GM18517 (cell line): ENCODE results near the gene CGNL1.

Experiments used
- ATAC-seq: cut with Tn5 transposase; IDR thresholded peaks from one replicate; pipeline ENCODE4 v1.9.1; 2021; ENCODE audit warnings: mild to moderate bottlenecking, moderate library complexity; ENCODE audit not compliant: unreplicated experiment

Gene CGNL1

GRCh38 chr15:57518779-57519405 is 142.6 kb downstream of the CGNL1 start:
- ATAC-seq: no peak

- ATAC-seq: no peak
Measured at GRCh38 chr15:57519806-57520205, 143.5 kb downstream of the CGNL1 start.

GRCh38 chr15:57521503-57521902 is 145.2 kb downstream of the CGNL1 start:
- ATAC-seq: no peak

DNA sequence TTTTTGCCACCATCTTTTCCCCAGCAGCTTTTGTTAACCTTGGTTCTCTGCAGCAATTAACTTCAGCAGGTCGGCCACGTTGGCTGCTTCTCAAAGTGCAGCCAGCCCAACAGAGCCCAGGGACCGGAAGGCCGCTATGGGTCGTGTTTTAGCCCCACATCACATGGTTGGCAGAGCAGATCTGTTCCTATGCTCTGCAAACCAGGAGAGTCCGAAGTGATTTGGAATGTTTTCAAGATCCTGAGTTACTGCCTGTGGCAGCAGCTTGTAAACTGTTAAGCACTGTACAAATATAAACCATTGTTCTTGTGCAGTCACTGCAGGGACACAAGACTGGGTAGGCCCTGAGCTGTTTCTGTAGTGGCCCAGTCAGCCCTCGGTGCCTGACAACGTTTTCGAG is 145.8 kb downstream of the CGNL1 start:
- no peak for ATAC-seq

GRCh38 chr15:57525581-57525980 is 149.3 kb downstream of the CGNL1 start:
- no peak for ATAC-seq

GRCh38 chr15:57526076-57526475 is 149.8 kb downstream of the CGNL1 start:
- ATAC-seq: no peak

DNA sequence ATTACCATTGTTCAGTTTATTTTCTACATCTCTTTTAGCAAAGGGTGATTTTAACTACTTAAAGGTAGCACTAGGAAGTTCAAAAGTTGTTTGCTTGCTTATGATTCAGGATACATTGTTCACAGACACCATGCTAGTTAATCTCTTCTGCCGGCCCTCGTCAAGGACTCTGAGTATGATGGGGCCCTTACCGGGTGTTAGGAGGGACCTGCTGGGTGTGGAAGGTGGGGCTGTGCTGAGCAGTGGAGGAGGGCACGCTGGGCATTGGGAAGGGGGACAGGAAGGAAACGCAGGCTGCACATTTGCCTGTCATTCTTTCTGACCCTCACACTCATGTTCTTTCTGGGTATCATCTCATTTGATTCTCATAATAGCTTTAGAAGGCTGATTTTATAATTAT is 150.3 kb downstream of the CGNL1 start:
- ATAC-seq: no peak

GRCh38 chr15:57527382-57528091 is 151.2 kb downstream of the CGNL1 start:
- peak; percentile 66 for ATAC-seq

GRCh38 chr15:57528940-57529565 is 152.7 kb downstream of the CGNL1 start:
- no peak for ATAC-seq

DNA sequence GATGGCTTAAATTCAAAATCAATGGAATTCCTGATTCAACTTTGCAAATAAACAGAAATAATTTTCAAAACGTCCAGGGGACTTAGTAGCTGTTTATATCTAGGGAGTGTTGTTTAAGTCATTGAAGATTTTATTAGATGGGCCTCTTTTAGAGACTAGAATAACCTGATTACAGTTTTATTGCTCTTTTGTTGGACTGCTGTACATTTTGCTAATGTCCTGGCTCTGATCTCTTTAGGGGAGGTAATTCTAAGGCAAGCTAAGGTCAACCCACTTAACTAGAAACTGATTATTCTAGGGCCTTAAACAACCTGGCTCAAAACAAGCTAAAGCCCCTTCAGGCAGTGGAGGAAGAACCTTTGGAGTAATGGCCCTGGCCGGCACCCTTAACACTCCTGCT is 153.4 kb downstream of the CGNL1 start:
- no peak for ATAC-seq

- ATAC-seq: no peak
Measured at GRCh38 chr15:57532731-57533447, 156.6 kb downstream of the CGNL1 start.

DNA sequence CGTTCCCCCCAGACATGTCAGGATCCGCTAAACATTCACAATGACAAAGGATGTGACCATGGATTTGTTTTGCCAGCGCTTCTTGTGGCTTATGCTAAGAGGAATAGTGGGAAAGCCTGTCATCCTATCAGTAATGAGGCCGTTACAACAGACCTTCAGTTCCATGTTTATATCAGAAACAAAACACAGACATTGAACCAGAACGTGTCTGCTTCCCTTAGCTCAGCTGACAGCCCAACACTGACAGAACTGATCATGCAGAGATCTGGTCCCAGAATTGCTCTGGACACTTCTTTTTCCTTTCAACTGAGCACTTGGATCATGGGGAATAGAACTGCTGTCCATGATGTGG is 157.1 kb downstream of the CGNL1 start:
- no peak for ATAC-seq

DNA sequence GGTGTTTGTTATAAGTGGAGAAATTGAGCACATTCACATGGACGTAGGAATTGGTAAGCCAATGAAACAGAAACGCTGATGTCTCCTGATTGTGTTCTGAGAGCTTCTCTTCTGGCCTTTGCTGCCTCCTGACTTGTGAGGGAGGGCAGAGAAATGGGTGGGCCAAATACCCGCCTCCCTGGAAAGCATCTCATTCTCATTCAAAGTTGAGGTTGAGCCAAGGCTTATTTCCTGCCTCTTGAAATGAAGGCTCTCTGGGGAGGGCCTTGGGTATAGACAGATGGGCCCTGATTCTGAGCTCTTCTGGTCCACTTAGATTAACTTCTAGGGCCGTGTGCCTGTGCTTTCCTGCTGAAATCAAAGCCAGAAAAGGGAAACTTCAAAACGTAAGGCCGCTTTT is 158.0 kb downstream of the CGNL1 start:
- no peak for ATAC-seq

- no peak for ATAC-seq
Measured at GRCh38 chr15:57537072-57537471, 160.8 kb downstream of the CGNL1 start.

DNA sequence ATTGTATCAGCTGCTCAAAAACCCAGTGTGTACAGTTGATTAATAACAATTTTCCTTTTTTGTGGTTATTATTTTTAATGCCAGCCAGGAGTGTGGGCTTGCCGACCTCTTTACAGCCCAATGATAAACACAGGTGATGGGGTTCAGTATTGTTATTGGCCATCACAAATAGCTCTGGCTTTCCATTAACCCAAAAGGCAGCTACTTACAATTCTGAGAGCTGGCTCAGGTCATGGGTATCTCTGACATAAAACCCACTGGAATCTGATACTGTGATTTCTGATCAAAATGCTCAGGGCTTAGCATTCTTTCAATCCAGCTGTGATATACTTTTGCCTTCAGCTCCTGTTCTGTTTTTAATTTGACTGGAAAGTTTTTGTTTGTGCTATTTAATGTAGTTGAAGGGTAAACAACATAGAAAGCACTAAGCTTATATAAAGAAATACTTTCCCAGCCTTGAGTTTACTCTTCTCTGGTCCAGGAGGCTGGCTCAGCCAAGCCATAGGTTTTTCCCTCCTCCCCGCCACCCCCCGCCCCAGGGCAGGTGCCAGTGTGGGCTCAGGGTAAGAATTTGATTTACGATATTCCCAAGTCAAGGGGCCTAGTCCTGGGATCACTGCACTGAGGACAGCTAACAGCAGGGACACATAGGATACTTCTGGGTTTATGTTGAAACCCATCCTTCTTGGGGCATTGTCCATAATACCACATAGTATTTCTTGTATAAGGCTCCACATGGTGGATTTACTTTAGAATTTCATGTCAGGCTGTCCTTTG is 161.4 kb downstream of the CGNL1 start:
- ATAC-seq: no peak

DNA sequence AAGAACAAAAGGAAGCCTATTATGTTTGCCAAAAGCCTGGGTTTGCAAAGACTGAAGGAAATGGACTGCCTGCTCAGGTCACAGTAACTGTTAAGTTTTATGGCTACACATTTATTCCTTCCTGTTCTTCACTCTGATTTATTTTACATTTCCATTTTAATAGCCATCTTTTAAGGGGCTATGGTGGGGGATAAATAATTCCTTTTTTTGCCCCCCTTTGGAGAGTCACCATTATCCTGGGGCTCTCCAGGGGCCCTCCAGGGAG is 161.9 kb downstream of the CGNL1 start:
- no peak for ATAC-seq

- ATAC-seq: no peak
Measured at GRCh38 chr15:57538821-57539220, 162.5 kb downstream of the CGNL1 start.

DNA sequence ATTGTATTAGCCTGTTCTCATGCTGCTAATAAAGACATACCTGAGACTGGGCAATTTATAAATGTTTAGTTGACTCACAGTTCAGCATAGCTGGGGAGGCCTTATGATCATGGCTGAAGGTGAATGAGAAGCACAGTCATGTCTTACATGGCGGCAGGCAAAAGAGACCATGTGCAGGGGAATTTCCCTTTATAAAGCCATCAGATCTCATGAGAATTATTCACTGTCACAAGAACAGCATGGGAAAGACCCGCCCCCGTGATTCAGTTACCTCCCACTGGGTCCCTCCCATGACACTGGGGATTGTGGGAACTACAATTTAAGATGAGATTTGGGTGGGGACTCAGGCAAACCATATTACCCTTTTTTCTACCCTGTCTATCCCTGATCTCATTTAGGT is 163.9 kb downstream of the CGNL1 start:
- no peak for ATAC-seq

GRCh38 chr15:57540736-57541135 is 164.4 kb downstream of the CGNL1 start:
- ATAC-seq: no peak

DNA sequence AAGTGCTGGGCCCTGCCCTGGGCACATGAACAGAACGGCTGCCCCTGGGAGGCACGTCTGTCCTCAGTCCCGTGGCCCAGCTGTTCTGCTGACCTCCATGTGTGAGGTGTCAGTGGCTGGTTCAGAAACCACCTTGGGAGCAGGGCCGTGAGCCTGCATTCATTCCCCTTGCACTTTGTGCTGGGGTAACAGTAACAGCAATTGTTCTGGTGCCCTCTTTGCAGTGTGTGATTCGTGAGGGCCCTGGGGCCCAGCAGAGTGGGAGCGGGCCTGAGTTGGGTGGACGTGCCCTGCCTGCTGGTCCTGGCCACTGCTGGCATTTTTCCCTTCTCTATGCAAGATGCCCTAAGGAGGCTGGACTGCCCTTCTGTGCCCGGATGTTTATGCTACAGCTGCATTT is 165.0 kb downstream of the CGNL1 start:
- ATAC-seq: no peak

DNA sequence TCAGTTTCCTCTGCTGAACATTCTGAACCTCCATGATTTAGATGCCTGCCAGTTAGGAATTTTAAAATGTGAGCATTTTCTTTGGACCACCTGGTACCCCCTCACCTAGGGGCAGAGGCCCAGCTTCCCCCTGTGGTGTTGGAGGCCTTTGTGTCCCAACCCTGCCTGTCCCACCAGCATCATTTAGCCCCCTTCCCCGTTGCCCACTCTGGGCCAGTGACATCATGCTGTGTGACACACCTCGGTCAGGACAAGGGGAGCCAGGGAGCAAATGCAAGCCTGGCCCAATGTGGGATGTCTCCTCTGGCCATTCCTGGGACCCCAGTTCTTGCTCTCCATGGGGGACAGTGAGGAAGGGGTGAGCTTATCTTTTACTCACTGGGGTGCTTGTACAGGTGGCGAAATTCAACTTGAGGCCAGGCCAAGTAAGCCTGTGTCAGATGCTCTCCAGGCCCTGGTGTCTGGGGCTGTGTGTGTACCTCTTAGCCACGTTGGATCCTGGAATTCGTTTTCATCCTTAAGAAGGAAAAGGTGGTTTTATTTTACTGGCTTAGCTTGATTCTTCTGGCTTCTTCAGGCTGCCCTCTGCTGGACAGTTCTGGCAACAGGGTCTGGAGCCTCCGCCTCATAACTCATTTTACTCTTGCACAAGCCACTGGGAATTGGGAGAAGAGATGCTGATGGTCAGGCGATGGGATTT is 165.7 kb downstream of the CGNL1 start:
- no peak for ATAC-seq
